Stimulated activated effector memory CD8-positive, alpha-beta T cell treated with anti-CD3 and anti-CD28 coated beads, Interleukin-12 subunit alpha, Interleukin-12 subunit beta, amount 100 ng/mL, for 72 hours (primary cell): ENCODE measurements around the gene ADAMTSL3.
"Not testable (repeated sequence)": the region's sequence is repeated elsewhere in the genome, so short reads cannot be mapped to it uniquely, and the experiment has no call there.

ENCODE experiments used
- ATAC-seq: fragments of 150-1000 bp; cut with Tn5 transposase; 2 replicates; pipeline ENCODE4 v1.10.0; 2021
- DNase-seq, 2 donors: peaks; one replicate each; pipeline ENCODE4 v3.0.0; 2021 to 2022; ENCODE audit warnings: low spot score in 2 of 2
- H3K27ac Mint-ChIP-seq: one replicate; pipeline ENCODE4 v1.8.0; 2022; ENCODE audit warnings: mild to moderate bottlenecking, mixed read lengths
- H3K36me3 Mint-ChIP-seq: one replicate; pipeline ENCODE4 v1.8.0; 2022; ENCODE audit warnings: mild to moderate bottlenecking, mixed read lengths
- H3K4me1 Mint-ChIP-seq: one replicate; pipeline ENCODE4 v1.8.0; 2022; ENCODE audit warnings: mixed read lengths
- H3K4me3 Mint-ChIP-seq: one replicate; pipeline ENCODE4 v1.8.0; 2022; ENCODE audit warnings: mild to moderate bottlenecking, mixed read lengths
- H3K9me3 Mint-ChIP-seq: one replicate; pipeline ENCODE4 v1.8.0; 2022; ENCODE audit warnings: mixed read lengths

ADAMTSL3 gene

GRCh38 chr15:83685916-83686332, 32.0 kb downstream of the ADAMTSL3 start:
- H3K4me3 Mint-ChIP-seq = no peak overlapping the region
- peaks cover 3% of the 10 kb centered on the region for H3K9me3 Mint-ChIP-seq
- no peak for DNase-seq
- no peaks in the 10 kb centered on the region for H3K4me1 Mint-ChIP-seq
- no peaks in the 10 kb centered on the region for H3K36me3 Mint-ChIP-seq
- no peak for ATAC-seq
- no peak overlapping the region for H3K27ac Mint-ChIP-seq

DNA sequence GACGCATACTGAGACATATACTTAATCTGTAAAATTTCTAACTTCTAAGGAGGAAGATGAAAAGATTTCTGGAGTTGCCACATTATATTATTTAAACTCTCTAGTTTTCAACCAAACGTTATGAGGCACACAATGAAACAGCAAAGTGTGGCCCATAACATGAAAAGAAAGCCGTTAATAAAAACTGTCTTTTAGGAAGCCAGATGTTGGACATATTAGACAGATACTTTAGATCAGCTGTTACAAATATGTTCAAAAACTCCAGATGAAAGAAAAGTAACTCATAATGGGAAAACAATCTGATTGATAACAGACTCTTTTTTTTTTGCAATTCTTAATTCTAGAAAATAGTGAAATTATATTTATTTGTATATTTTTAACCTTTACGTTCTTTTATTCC, 34.3 kb downstream of the ADAMTSL3 start:
- no peaks in the 10 kb centered on the region for H3K4me1 Mint-ChIP-seq
- DNase-seq (no peak), ATAC-seq (no peak)
- H3K9me3 Mint-ChIP-seq = peaks cover 2% of the 10 kb centered on the region
- H3K27ac Mint-ChIP-seq = no peak overlapping the region
- H3K4me3 Mint-ChIP-seq = no peak overlapping the region
- no peaks in the 10 kb centered on the region for H3K36me3 Mint-ChIP-seq

DNA sequence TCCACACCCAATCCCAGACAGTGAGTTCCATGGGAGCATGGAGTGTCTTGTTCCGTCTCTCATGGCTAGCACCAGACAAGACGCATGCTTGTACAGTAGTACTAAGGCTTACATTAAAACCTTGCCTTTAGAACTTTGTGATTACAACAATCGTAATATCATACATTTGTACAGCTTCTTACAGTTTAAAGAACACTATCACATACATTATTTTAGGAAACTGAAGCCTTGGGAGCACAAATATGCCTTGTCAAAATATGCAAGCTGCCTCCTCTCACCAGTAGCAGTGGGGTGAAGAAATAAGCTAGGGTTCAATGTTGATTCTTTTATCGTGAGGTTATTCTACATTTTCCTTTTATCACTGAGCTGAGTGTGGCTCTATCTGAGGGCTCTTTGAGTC, 36.8 kb downstream of the ADAMTSL3 start:
- H3K36me3 Mint-ChIP-seq = no peaks in the 10 kb centered on the region
- H3K27ac Mint-ChIP-seq = no peak overlapping the region
- DNase-seq (no peak), ATAC-seq (no peak)
- H3K4me3 Mint-ChIP-seq = no peak overlapping the region
- no peaks in the 10 kb centered on the region for H3K4me1 Mint-ChIP-seq
- H3K9me3 Mint-ChIP-seq = peaks cover 2% of the 10 kb centered on the region

- DNase-seq (no peak), ATAC-seq (no peak)
- H3K9me3 Mint-ChIP-seq = peaks cover 2% of the 10 kb centered on the region
- no peaks in the 10 kb centered on the region for H3K36me3 Mint-ChIP-seq
- no peak overlapping the region for H3K27ac Mint-ChIP-seq
- H3K4me3 Mint-ChIP-seq = no peak overlapping the region
- H3K4me1 Mint-ChIP-seq = no peaks in the 10 kb centered on the region
These were observed 39.0 kb downstream of the ADAMTSL3 start for GRCh38 chr15:83692746-83693581.

- Mint-ChIP-seq H3K27ac (no peak overlapping the region), H3K4me3 (no peak overlapping the region), H3K9me3 (peaks cover 6% of the 10 kb centered on the region), H3K36me3 (no peaks in the 10 kb centered on the region), H3K4me1 (no peaks in the 10 kb centered on the region)
- ATAC-seq (no peak), DNase-seq (no peak)
These were observed 40.1 kb downstream of the ADAMTSL3 start for GRCh38 chr15:83694015-83694414.

DNA sequence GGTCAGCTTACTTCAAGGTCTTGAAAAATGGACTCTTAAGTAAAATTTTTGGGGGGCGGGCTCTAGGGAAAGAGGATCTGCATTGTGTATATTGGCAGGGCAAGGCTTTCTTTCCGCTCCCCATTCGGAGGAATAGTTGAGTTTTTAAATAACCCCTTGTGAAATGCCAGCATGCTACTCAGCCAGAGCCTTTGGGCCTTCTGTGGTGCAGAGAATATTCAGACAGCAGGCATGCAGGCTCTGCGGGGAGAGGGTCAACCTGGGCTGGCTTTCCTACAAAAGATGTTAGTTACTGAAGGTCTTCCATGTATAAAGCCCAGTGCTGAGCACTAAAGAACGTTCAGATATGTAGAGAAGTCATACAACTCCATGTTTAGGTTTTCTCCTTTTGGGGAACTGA, 40.6 kb downstream of the ADAMTSL3 start:
- Mint-ChIP-seq H3K4me1 (no peaks in the 10 kb centered on the region), H3K4me3 (no peak overlapping the region), H3K9me3 (peaks cover 9% of the 10 kb centered on the region), H3K27ac (no peak overlapping the region), H3K36me3 (no peaks in the 10 kb centered on the region)
- no peak for DNase-seq
- ATAC-seq = no peak

DNA sequence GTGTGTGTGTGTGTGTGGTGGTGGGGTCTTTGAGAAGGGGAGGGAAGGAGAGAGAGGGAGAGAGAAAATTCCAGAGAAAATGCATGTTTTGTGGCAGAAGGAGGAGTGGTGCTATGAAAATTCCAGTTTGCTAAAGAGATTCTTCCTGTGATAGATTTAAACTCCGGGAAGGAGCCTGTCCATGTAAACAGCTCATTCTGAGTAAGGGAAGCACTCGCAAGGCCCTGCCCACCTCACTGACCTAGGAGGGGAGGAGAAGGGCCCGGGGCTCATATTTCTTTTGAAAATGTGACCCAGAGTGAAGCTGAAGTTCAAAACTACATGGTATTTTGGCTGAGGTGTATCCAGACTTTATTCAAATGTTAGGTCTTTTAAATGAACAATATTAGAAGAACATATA, 41.3 kb downstream of the ADAMTSL3 start:
- Mint-ChIP-seq H3K27ac (no peak overlapping the region), H3K4me1 (no peaks in the 10 kb centered on the region)

DNA sequence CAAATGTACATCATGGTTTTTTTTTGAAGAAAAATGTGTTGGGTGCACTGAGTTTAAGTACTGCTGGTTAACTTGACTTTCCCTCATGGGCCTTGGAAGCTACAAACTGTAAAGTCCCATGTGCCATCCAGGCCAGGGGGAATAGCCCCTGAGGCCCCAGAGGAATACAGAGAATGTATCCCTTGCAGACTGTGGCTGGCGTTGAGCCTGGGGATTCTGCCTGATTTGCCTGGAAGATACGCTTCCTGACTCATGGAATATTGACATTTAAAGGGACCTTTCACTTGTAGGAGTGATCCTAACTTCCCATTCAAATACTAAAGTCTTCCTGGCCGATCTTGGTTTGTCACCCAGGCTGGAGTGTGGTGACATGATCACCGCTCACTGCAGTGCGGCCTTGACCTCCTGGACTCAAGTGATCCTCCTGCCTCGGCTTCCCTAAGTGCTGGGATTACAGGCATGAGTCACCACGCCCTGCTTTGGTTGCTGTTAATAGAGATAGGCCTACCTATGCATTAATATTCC, 42.0 kb downstream of the ADAMTSL3 start:
- Mint-ChIP-seq H3K9me3 (peaks cover 12% of the 10 kb centered on the region), H3K4me3 (no peak overlapping the region), H3K36me3 (no peaks in the 10 kb centered on the region), H3K4me1 (no peaks in the 10 kb centered on the region), H3K27ac (no peak overlapping the region)
- no peak for DNase-seq
- no peak for ATAC-seq

More for the DNA sequence above, 41.3 kb downstream of the ADAMTSL3 start:
- H3K9me3 Mint-ChIP-seq = peaks cover 12% of the 10 kb centered on the region
- H3K36me3 Mint-ChIP-seq = no peaks in the 10 kb centered on the region
- ATAC-seq (no peak), DNase-seq (no peak)
- H3K4me3 Mint-ChIP-seq = no peak overlapping the region

DNA sequence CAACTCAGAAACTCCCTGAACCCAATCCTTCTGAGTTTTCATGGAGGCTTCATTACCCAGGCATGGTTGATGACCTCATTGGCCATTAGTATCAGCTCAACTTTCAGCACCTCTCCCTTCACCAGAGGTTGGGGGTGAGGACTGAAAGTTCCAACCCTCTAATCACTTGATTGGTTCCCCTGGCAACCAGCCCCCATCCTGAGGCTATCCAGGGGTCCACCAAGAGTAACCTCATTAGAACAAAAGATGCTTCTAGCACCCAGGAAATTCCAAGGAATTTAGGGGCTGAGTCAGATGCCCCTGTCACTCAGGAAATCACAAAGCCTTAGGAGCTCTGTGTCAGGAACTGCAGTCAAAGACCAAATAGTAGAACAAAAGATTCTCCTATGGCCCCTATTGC, 43.8 kb downstream of the ADAMTSL3 start:
- Mint-ChIP-seq H3K4me3 (no peak overlapping the region), H3K9me3 (peaks cover 12% of the 10 kb centered on the region), H3K36me3 (no peaks in the 10 kb centered on the region), H3K27ac (no peak overlapping the region), H3K4me1 (no peaks in the 10 kb centered on the region)
- no peak for ATAC-seq
- DNase-seq = no peak

DNA sequence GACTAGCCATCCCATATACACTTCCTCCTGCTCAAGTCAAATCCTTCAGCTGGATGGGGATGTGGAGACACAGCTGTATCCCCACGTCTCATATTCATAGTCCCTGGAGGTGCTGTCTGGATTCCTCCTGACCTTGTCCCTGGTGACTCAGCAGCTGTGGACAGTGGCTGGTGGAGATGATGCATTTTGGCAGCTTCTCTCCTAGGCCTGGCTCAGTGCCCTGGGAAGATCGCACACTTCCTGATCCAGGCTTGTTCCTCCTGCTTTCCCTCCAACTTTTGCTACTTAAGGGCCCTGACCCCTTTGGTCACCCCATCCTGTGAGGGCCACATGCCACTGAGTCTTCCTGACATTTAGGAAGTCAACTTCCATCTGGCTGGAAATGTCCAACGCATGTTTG, 44.4 kb downstream of the ADAMTSL3 start:
- Mint-ChIP-seq H3K9me3 (peaks cover 12% of the 10 kb centered on the region), H3K4me1 (no peaks in the 10 kb centered on the region), H3K4me3 (no peak overlapping the region), H3K36me3 (no peaks in the 10 kb centered on the region), H3K27ac (no peak overlapping the region)
- DNase-seq (no peak), ATAC-seq (no peak)

- no peak for DNase-seq
- H3K4me3 Mint-ChIP-seq = no peak overlapping the region
- peaks cover 12% of the 10 kb centered on the region for H3K9me3 Mint-ChIP-seq
- ATAC-seq = no peak
- no peaks in the 10 kb centered on the region for H3K4me1 Mint-ChIP-seq
- no peak overlapping the region for H3K27ac Mint-ChIP-seq
- no peaks in the 10 kb centered on the region for H3K36me3 Mint-ChIP-seq
These were observed 45.1 kb downstream of the ADAMTSL3 start for GRCh38 chr15:83699028-83699427.

- Mint-ChIP-seq H3K27ac (no peak overlapping the region), H3K4me1 (no peaks in the 10 kb centered on the region), H3K4me3 (no peak overlapping the region), H3K9me3 (peaks cover 10% of the 10 kb centered on the region), H3K36me3 (no peaks in the 10 kb centered on the region)
- ATAC-seq = no peak
- DNase-seq = no peak
These were observed 46.2 kb downstream of the ADAMTSL3 start for GRCh38 chr15:83700082-83700481.

DNA sequence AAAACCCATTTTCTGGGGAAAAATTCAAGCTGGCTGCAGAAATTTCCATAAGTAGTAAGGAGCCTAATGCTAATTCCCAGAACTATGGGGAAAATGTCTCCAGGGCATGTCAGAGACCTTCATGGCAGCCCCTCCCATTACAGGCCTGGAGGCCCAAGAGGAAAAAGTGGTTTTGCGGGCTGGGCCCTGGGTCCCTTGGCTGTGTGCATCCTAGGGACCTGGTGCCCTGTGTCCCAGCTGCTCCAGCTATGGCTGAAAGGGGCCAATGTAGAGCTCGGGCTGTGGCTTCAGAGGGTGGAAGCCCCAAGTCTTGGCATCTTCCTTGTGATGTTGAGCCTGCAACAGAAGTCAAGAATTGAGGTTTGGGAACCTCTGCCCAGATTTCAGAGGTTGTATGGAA, 48.4 kb downstream of the ADAMTSL3 start:
- H3K27ac Mint-ChIP-seq, ATAC-seq, H3K4me1 Mint-ChIP-seq, H3K4me3 Mint-ChIP-seq, DNase-seq, H3K9me3 Mint-ChIP-seq, H3K36me3 Mint-ChIP-seq: not testable (repeated sequence)

DNA sequence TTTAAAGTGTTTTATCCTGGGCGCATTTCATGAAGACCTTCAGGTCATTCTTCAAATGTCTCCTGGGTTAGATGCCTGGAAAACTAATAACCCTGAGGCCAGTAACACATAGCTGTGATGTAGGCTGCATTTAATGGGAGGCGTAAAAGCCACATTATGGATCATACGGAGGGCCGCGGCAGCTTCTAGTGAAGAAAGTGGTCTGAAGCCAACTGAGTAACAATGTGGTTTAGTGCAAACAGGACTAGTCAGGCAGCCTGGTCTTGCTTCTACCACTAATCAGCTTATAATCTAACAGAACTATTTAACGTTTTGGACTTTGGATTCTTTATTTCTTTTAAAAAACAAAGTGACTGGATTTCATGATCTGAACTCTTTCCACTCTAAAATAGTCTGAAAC, 54.4 kb downstream of the ADAMTSL3 start:
- Mint-ChIP-seq H3K4me1 (no peaks in the 10 kb centered on the region), H3K36me3 (no peaks in the 10 kb centered on the region), H3K9me3 (no peaks in the 10 kb centered on the region), H3K4me3 (no peak overlapping the region), H3K27ac (no peak overlapping the region)
- no peak for DNase-seq
- no peak for ATAC-seq

- ATAC-seq = no peak
- H3K27ac Mint-ChIP-seq = no peak overlapping the region
- H3K4me3 Mint-ChIP-seq = no peak overlapping the region
- H3K36me3 Mint-ChIP-seq = no peaks in the 10 kb centered on the region
- DNase-seq = no peak
- H3K9me3 Mint-ChIP-seq = no peaks in the 10 kb centered on the region
- no peaks in the 10 kb centered on the region for H3K4me1 Mint-ChIP-seq
These were observed 55.3 kb downstream of the ADAMTSL3 start for GRCh38 chr15:83709241-83709640.

DNA sequence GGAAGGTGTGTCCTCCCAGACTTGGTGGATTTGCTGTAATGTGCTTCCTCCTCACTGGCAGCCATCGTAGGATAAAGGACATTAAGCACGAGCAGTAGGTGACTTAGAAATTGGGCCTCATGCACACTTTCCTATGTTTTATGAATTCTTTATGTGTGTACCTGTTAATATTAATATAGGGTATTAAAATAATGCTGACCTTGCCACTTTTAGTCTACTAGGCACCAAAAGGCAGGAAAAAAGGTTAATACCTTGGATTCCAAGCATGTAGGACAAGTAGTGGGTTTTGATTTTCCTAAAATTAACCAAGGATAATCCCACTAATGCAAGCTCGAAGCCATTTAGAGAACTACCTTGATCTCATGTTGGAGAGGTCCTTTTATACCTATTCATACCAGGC, 55.9 kb downstream of the ADAMTSL3 start:
- Mint-ChIP-seq H3K9me3 (no peaks in the 10 kb centered on the region), H3K4me3 (no peak overlapping the region), H3K4me1 (no peaks in the 10 kb centered on the region), H3K27ac (no peak overlapping the region), H3K36me3 (no peaks in the 10 kb centered on the region)
- no peak for DNase-seq
- ATAC-seq = no peak
